Loucy (cell line): ENCODE data around the gene CHCT1.

Source experiments
- CTCF ChIP-seq: fragments of 200-600 bp; sonication (generic); conservative IDR thresholded peaks from 2 replicates; pipeline ENCODE4 v1.5.1; 2014; ENCODE audit warnings: mild to moderate bottlenecking, antibody characterized with exemption, low read length
- EZH2phosphoT487 ChIP-seq: fragments of 200-600 bp; IDR thresholded peaks from 2 replicates; pipeline ENCODE4 v1.6.1; 2018; ENCODE audit warnings: antibody characterized with exemption, mild to moderate bottlenecking, moderate library complexity, borderline replicate concordance

GRCh38 chr17:60451965-60452364 is 29.7 kb downstream of the CHCT1 start:
- TF ChIP-seq CTCF (no peak), EZH2phosphoT487 (no peak)
